ENCODE data around the gene CAMLG.
"Not testable (repeated sequence)": the region's sequence is repeated elsewhere in the genome, so short reads cannot be mapped to it uniquely, and the experiment has no call there.

The CAMLG gene

GRCh38 chr5:134738133-134738962 lies at the start of gene CAMLG (continued):
- TF ChIP-seq SCRT1 (tag by site-specific recombination; IDR thresholded peaks at IDR 0.05; ENCODE audit: borderline replicate concordance): no peak
- no peak for TF ChIP-seq ZNF239 (tag by site-specific recombination; IDR thresholded peaks at IDR 0.05)
- peak; percentile 89 for TF ChIP-seq ZBTB8A (tag by site-specific recombination; IDR thresholded peaks at IDR 0.05)
- no peak for TF ChIP-seq ZNF549 (tag by site-specific recombination; IDR thresholded peaks at IDR 0.05)
- TF ChIP-seq ZNF610 (tag by site-specific recombination; IDR thresholded peaks at IDR 0.05; ENCODE audit: borderline replicate concordance): peak; percentile 55
- TF ChIP-seq BCL11B (tag by site-specific recombination; IDR thresholded peaks at IDR 0.05; ENCODE audit: low read depth): peak; percentile 55; the same call in 1 of the 2 replicates
- TF ChIP-seq ZNF274 (IDR thresholded peaks at IDR 0.05; ENCODE audit: low read length): no peak
- TF ChIP-seq ZNF274 (tag by site-specific recombination; IDR thresholded peaks at IDR 0.05; ENCODE audit: borderline replicate concordance): no peak
- TF ChIP-seq RBAK (tag by site-specific recombination; IDR thresholded peaks at IDR 0.05): no peak
- no peak for TF ChIP-seq ZNF184 (tag by site-specific recombination; IDR thresholded peaks at IDR 0.05)
- TF ChIP-seq ZNF121 (tag by site-specific recombination; IDR thresholded peaks at IDR 0.05): no peak
- peak; percentile 54; the same call in 1 of the 2 replicates for TF ChIP-seq KLF9 (tag by site-specific recombination; IDR thresholded peaks at IDR 0.05; ENCODE audit: low read depth)
- TF ChIP-seq SETDB1 (IDR thresholded peaks at IDR 0.05; ENCODE audit: insufficient read length, low read length): no peak
- TF ChIP-seq HOXA7 (CRISPR knock-in tag; IDR thresholded peaks at IDR 0.05; ENCODE audit: borderline replicate concordance): no peak
- TF ChIP-seq ZNF37A (tag by site-specific recombination; IDR thresholded peaks at IDR 0.05): no peak
- TF ChIP-seq IKZF3 (tag by site-specific recombination; IDR thresholded peaks at IDR 0.05): peak; percentile 56; the same call in 1 of the 2 replicates
- no peak for TF ChIP-seq AEBP2 (tag by site-specific recombination; IDR thresholded peaks at IDR 0.05; ENCODE audit: borderline replicate concordance)
- TF ChIP-seq ELK4 (IDR thresholded peaks at IDR 0.05; ENCODE audit: borderline replicate concordance, low read depth, low read length): no peak
- peak; percentile 97 for TF ChIP-seq CTCF (tag by site-specific recombination; IDR thresholded peaks at IDR 0.05)
- no peak for TF ChIP-seq ZNF350 (tag by site-specific recombination; IDR thresholded peaks at IDR 0.05)
- TF ChIP-seq ZNF530 (tag by site-specific recombination; IDR thresholded peaks at IDR 0.05; ENCODE audit: low read depth): no peak
- peak; percentile 62; the same call in 1 of the 2 replicates for TF ChIP-seq ZBTB6 (tag by site-specific recombination; IDR thresholded peaks at IDR 0.05)
- no peak for TF ChIP-seq ZNF311 (tag by site-specific recombination; IDR thresholded peaks at IDR 0.05; ENCODE audit: borderline replicate concordance)
- no peak for TF ChIP-seq FEZF1 (tag by site-specific recombination; IDR thresholded peaks at IDR 0.05)
- TF ChIP-seq ZFP37 (tag by site-specific recombination; IDR thresholded peaks at IDR 0.05): 0 out of 2 replicates have a peak, but pooled peaks have one; percentile 82
- no peak; the same call in 1 of the 2 replicates for TF ChIP-seq ZNF600 (tag by site-specific recombination; IDR thresholded peaks at IDR 0.05)
- TF ChIP-seq ZNF175 (tag by site-specific recombination; IDR thresholded peaks at IDR 0.05): no peak
- no peak for TF ChIP-seq ZNF624 (tag by site-specific recombination; IDR thresholded peaks at IDR 0.05)
- TF ChIP-seq INSM2 (tag by site-specific recombination; IDR thresholded peaks at IDR 0.05): peak; percentile 71
- peak; percentile 88 for TF ChIP-seq ZBTB21 (tag by site-specific recombination; IDR thresholded peaks at IDR 0.05)

GRCh38 chr5:134690144-134690543 lies 48.2 kb upstream of the CAMLG start:
- H3K9me3 ChIP-seq (ENCODE audit: control insufficient read depth, insufficient read depth, low read depth, low read length); H3K4me3 ChIP-seq (ENCODE audit: low read depth, low read length); H3K4me1 ChIP-seq (ENCODE audit: control insufficient read depth, insufficient read depth, low read length); H3K27ac ChIP-seq (ENCODE audit: extremely low read depth, low read depth, low read length); POLR2A ChIA-PET: not testable (repeated sequence)
- peaks cover 51 to 79% of the 10 kb centered on the region in 2 experiments for H3K36me3 ChIP-seq (ENCODE audit: control insufficient read depth in 2 of 2, insufficient read depth in 1 of 2, low read length in 2 of 2)
- CTCF ChIA-PET: interaction anchor here (0.6 kb wide), 1 partner anchor 26 kb away, joined by 3 read pairs; no protein-coding TSS in a partner anchor
